Uterus (tissue), 2 donors: ENCODE measurements around the gene CD200R1.

Experiments used
- POLR2A ChIP-seq, 2 donors: fragments of 450-650 bp; IDR thresholded peaks; one replicate each; pipeline ENCODE4 v1.6.1; 2016; ENCODE audit warnings: antibody characterized with exemption in 2 of 2, mild to moderate bottlenecking in 1 of 2, moderate library complexity in 1 of 2
- TF ChIP-seq, protein P1 (sequence below), 4 experiments: fragments of 200-600 bp in 2 of 4; fragments of 450-650 bp in 2 of 4; sonication (generic) in 2 of 4; IDR thresholded peaks; one replicate each; pipeline ENCODE4 v1.5.1; 2016 to 2019; ENCODE audit warnings: antibody characterized with exemption in 4 of 4, mild to moderate bottlenecking in 2 of 4, moderate library complexity in 1 of 4

DNA sequence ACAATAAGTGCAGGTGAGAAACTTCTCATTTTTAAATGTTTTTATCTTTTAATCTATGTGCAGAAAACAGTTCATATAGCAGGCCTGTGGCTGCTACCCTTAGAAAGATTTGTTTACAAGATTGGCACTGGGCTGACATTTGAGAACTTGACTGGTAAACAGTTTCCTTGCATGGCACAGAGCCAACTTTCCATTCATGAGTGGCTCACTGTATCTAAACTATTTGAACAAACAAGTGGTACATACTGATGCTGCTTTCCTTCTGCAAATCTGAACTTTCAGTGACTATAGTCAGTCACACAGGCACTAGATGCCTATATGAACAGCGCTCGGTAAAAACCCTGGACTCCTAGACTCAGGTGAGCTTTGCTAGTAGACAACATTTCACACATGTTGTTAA lies 9.6 kb upstream of the CD200R1 start:
- TF ChIP-seq, protein P1, sequence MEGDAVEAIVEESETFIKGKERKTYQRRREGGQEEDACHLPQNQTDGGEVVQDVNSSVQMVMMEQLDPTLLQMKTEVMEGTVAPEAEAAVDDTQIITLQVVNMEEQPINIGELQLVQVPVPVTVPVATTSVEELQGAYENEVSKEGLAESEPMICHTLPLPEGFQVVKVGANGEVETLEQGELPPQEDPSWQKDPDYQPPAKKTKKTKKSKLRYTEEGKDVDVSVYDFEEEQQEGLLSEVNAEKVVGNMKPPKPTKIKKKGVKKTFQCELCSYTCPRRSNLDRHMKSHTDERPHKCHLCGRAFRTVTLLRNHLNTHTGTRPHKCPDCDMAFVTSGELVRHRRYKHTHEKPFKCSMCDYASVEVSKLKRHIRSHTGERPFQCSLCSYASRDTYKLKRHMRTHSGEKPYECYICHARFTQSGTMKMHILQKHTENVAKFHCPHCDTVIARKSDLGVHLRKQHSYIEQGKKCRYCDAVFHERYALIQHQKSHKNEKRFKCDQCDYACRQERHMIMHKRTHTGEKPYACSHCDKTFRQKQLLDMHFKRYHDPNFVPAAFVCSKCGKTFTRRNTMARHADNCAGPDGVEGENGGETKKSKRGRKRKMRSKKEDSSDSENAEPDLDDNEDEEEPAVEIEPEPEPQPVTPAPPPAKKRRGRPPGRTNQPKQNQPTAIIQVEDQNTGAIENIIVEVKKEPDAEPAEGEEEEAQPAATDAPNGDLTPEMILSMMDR (IDR thresholded peaks at IDR 0.05), result no peak
- no peak for TF ChIP-seq POLR2A (IDR thresholded peaks at IDR 0.05)
